ENCODE data around the gene ALAS1.

GRCh38 chr3:52262447-52262846 is 64.5 kb downstream of the ALAS1 start:
- TF ChIP-seq CTCF (IDR thresholded peaks at IDR 0.05) (no peak), POLR2A (IDR thresholded peaks at IDR 0.05) (no peak)
